Measurements from ENCODE around the gene C11orf21. TPM values are rescaled to one million over a fixed set of nuclear protein-coding genes. Genes with fewer than 3 reads are reported as not detected.

The C11orf21 gene
- total and polyA plus RNA-seq, 2 experiments from 2014 or later = 0.17 to 0.68 TPM

- Histone ChIP-seq H3K4me1 (ENCODE audit: insufficient read depth) (no peaks in the 10 kb centered on the region), H4K20me1 (ENCODE audit: insufficient read depth, poor library complexity, severe bottlenecking) (no peaks in the 10 kb centered on the region), H3K4me2 (no peak overlapping the region), H3K9me2 (replicated peaks; ENCODE audit: insufficient read depth) (no peaks in the 10 kb centered on the region), H3K79me2 (no peaks in the 10 kb centered on the region), H3K4me3 (no peak overlapping the region), H3K36me3 (replicated peaks; ENCODE audit: insufficient read depth, low read depth) (no peaks in the 10 kb centered on the region), H3K9me3 (ENCODE audit: low read depth) (no peaks in the 10 kb centered on the region), H3K27me3 (no peaks in the 10 kb centered on the region), H3K27ac (no peak overlapping the region), H2AFZ (no peak overlapping the region)
- no peak for DNase-seq (ENCODE audit: low spot score)
- TF ChIP-seq EZH2phosphoT487 (IDR thresholded peaks at IDR 0.05; ENCODE audit: low read depth, severe bottlenecking, unreplicated experiment) = no peak
- no peak for TF ChIP-seq EZH2 (IDR thresholded peaks at IDR 0.05; ENCODE audit: borderline replicate concordance)
- no peak for TF ChIP-seq CTCF (IDR thresholded peaks at IDR 0.05; ENCODE audit: poor library complexity)
- WGBS (ENCODE audit: low lambda C conversion rate, missing lambda C conversion rate) = 80% methylated on average over 11 of the region's 20 CpGs
Observed at GRCh38 chr11:2249189-2249916, 52.4 kb downstream of the C11orf21 start.

- WGBS (ENCODE audit: low lambda C conversion rate, missing lambda C conversion rate) = 87% methylated on average over 7 of the region's 7 CpGs
- H3K4me3 ChIP-seq = no peak overlapping the region
- no peak for DNase-seq (ENCODE audit: low spot score)
Observed at GRCh38 chr11:2248762-2249161, 53.0 kb downstream of the C11orf21 start.

GRCh38 chr11:2248242-2248641 lies 53.5 kb downstream of the C11orf21 start:
- no peaks in the 10 kb centered on the region for H3K27me3 ChIP-seq
- H3K27ac ChIP-seq = no peak overlapping the region
- H4K20me1 ChIP-seq (ENCODE audit: insufficient read depth, poor library complexity, severe bottlenecking) = no peaks in the 10 kb centered on the region
- no peaks in the 10 kb centered on the region for H3K9me2 ChIP-seq (replicated peaks; ENCODE audit: insufficient read depth)
- H3K4me1 ChIP-seq (ENCODE audit: insufficient read depth) = no peaks in the 10 kb centered on the region
- no peak overlapping the region for H3K4me2 ChIP-seq
- TF ChIP-seq EZH2 (IDR thresholded peaks at IDR 0.05; ENCODE audit: borderline replicate concordance) (no peak), EZH2phosphoT487 (IDR thresholded peaks at IDR 0.05; ENCODE audit: low read depth, severe bottlenecking, unreplicated experiment) (no peak), CTCF (IDR thresholded peaks at IDR 0.05; ENCODE audit: poor library complexity) (no peak)
- no peak overlapping the region for H3K4me3 ChIP-seq
- no peaks in the 10 kb centered on the region for H3K36me3 ChIP-seq (replicated peaks; ENCODE audit: insufficient read depth, low read depth)
- no peaks in the 10 kb centered on the region for H3K9me3 ChIP-seq (ENCODE audit: low read depth)
- WGBS (ENCODE audit: low lambda C conversion rate, missing lambda C conversion rate) = 94% methylated on average over 11 of the region's 11 CpGs
- no peaks in the 10 kb centered on the region for H3K79me2 ChIP-seq
- no peak for DNase-seq (ENCODE audit: low spot score)
- no peak overlapping the region for H2AFZ ChIP-seq

More at GRCh38 chr11:2248762-2249161, 53.0 kb downstream of the C11orf21 start:
- no peak overlapping the region for H2AFZ ChIP-seq
- H3K27ac ChIP-seq = no peak overlapping the region
- H3K4me2 ChIP-seq = no peak overlapping the region
- H3K79me2 ChIP-seq = no peaks in the 10 kb centered on the region
- no peaks in the 10 kb centered on the region for H3K36me3 ChIP-seq (replicated peaks; ENCODE audit: insufficient read depth, low read depth)
- H3K27me3 ChIP-seq = no peaks in the 10 kb centered on the region
- H3K4me1 ChIP-seq (ENCODE audit: insufficient read depth) = no peaks in the 10 kb centered on the region
- no peaks in the 10 kb centered on the region for H3K9me2 ChIP-seq (replicated peaks; ENCODE audit: insufficient read depth)
- H3K9me3 ChIP-seq (ENCODE audit: low read depth) = no peaks in the 10 kb centered on the region
- no peaks in the 10 kb centered on the region for H4K20me1 ChIP-seq (ENCODE audit: insufficient read depth, poor library complexity, severe bottlenecking)
- TF ChIP-seq CTCF (IDR thresholded peaks at IDR 0.05; ENCODE audit: poor library complexity) = no peak
- no peak for TF ChIP-seq EZH2phosphoT487 (IDR thresholded peaks at IDR 0.05; ENCODE audit: low read depth, severe bottlenecking, unreplicated experiment)
- TF ChIP-seq EZH2 (IDR thresholded peaks at IDR 0.05; ENCODE audit: borderline replicate concordance) = no peak

All from hepatocyte (in vitro differentiated cells).